GM18907 (cell line): ENCODE measurements around the gene ACSL5.

ENCODE experiments used
- ATAC-seq: cut with Tn5 transposase; IDR thresholded peaks from one replicate; pipeline ENCODE4 v1.9.1; 2021; ENCODE audit warnings: mild to moderate bottlenecking, moderate library complexity; ENCODE audit not compliant: unreplicated experiment

Gene ACSL5, protein sequence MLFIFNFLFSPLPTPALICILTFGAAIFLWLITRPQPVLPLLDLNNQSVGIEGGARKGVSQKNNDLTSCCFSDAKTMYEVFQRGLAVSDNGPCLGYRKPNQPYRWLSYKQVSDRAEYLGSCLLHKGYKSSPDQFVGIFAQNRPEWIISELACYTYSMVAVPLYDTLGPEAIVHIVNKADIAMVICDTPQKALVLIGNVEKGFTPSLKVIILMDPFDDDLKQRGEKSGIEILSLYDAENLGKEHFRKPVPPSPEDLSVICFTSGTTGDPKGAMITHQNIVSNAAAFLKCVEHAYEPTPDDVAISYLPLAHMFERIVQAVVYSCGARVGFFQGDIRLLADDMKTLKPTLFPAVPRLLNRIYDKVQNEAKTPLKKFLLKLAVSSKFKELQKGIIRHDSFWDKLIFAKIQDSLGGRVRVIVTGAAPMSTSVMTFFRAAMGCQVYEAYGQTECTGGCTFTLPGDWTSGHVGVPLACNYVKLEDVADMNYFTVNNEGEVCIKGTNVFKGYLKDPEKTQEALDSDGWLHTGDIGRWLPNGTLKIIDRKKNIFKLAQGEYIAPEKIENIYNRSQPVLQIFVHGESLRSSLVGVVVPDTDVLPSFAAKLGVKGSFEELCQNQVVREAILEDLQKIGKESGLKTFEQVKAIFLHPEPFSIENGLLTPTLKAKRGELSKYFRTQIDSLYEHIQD

DNA sequence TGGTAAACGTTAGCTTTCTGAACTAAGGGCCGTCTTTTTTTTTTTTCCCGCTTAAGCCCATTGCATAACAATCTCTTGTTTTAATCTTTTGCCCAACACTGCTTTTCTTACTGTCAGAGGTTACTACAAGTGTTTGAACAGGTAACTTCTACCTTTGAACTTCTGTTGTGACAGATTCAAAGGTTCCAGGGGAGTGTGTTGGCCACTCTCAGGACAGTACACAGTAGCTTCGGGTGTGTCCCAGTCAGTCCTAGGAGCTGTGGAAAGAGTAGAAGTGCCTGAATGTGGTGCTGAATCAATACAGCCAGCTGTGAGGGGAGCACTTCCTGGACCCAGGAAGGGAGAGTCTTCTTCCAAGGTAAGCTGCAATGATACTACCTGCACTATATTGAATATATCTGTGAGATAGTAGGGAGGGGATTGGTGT is at the start of gene ACSL5:
TSS of gene ACSL5 (plus strand) at position 205 of the 427 bp plus-strand sequence. CDS start 20,831 bp downstream, outside the sequence.
- ATAC-seq: no peak

DNA sequence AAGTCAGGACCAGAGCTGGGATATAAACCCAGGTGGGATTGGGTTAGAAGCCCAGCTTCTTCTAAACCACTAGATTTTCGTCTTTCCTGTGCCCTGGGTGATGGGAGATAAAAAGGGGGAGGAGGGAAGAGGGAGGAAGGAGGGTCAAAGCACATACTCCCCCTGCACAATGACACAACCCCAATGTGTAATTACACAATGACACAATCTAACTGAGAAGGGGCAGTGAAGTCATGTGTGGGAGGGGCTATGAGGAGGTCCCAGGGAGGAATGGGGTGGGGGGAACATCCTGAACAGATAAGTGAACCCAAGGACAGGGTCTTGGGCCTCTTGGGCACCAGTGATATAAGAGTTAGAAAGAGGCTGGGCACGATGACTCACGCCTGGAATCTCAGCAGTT is 46.2 kb upstream of the ACSL5 start:
- ATAC-seq: no peak

DNA sequence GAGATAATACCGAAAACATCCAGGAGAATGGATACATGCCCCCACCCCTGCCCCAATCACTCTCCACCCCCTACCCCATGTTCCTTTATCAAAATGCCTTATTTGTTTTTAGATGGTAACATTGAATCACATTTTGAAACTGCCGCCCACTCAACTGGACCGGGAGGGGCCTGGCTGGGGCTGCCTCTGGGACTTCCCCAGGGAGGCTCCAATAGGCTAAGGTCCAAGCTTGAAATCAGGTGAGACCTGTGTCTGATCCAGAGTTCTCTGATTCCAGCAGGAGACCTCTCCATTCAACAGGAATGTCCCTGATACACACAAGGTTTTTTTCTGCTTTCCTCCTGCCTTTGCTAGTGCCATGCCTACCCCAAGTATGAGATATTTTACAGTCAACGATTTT is 43.8 kb upstream of the ACSL5 start:
- no peak for ATAC-seq

DNA sequence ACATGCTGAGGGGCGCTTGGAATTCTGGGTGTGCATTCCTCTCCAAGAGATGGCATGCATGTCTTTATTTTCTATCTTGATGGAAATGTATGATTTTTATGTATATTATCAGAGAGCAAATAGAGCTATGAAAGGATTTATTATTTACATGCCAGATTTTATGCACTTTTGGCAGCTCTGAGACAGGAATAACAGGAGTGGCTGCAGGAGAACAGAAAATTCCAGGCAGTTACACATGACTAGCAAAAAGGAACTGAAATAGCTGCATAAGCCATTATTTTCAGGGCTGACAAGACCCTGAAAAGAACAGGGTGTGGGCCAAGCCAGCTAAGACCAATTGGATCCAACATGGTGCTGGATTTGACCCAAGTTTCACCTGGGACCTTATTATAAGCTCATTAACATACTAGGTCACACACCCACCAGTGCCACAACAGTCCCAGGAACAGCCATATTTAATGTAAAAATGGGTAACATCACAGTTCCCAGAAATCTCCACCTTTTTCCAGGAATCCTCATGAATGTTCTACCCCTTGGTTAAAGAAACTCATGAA is 43.2 kb upstream of the ACSL5 start:
- ATAC-seq: no peak

DNA sequence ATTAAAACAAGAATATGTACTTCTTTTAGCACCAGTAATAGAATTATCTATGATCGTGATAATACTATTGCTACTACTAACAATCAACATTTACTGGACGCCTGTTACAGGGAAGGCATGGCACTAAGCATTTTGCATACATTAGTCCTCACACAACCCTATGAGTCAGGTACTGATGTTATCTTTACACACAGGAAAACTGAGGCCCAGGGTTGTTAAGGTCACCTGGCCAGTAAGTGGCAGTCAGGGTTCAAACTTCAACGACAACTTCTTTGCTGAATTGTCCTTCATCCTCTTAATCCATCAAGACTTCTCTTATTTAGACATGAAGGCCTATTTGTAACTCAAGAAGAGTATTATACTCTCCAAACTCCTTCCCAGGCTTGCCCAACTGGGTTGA is 41.9 kb upstream of the ACSL5 start:
- ATAC-seq: no peak

DNA sequence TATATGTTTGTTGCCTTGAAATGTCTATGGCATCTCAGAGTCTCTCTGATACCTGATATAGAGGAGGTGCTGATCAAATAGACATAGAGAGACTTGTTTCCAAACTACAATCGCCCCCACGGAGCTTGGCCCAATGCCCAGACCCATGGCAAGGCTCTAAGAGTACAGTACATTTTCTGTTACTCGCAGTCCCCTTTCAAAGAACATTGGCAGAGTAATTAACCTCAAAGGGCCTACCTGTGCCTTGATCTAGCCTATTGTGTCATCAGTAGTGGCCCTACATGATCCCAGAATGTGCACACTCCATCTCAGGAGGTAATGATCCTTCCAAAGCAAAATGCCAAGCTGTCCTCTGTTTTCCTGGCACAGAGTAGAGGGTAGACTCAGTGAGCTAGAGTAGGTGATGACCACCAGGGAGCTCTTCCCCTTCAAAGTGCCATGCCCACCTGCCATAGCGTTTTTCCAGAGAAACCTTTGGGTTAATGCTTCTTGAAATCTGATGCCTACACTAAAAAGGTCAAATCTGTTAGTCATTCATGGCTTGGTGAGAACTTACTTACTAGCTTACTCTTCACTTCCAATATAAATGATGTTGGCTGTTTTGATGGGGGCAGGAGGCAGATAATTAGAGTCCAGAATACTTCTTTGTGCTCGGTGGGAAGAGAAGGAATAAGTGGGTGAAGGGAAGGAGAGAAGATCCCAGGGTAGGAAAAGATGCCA is 41.2 kb upstream of the ACSL5 start:
- ATAC-seq: no peak

DNA sequence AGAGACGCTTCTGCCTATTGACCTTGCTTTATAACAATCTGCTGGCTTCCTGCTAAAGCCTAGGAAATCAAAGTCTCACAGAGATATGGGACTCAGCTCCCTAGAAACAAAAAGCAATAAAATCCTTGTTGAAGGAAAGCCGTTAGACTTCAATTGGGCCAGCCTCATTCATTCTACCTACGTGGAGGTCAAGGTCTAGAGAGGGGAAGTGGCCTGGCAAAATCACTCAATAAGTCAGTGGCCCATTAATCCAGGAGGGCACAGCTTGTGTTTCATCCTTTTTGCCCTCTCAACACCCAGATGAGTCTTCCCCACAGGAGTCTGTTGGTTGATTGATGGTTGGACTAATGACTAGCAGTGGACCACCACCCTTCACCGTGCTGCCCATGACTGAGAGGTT is 40.5 kb upstream of the ACSL5 start:
- ATAC-seq: no peak

DNA sequence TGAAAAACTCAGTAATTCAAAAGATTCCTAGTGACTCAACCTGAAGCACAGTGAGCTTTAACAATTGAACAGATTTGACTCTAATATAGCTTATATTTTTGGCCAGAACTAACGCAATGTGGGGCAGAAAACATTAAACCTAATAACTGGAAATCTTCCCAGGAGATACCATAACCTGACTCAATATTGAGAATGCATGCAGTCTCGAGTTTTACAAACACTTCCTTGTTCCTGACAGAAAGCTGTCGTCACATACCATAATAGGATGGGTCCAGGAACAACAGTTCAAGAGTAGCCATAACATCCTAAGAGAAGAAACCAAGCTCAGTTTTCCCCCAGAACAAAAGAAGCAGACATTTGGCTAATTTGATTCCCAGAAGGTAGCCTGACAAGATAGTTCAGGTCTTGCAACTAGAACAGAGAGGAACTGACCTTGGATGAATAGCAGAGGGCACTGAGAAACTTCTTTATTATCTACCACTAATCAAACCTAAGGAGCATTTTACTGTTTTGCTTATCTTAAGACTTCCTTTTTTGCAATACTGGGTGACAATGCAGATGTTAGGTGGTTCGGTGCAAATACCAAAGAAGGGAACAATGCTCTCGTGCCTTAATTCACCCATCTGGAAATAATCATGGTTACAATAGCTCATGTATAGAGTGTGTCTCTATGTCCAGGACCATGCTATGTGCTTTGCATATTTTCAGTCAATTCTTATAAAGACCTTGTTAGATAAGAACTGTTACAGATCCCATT is 38.6 kb upstream of the ACSL5 start:
- no peak for ATAC-seq

DNA sequence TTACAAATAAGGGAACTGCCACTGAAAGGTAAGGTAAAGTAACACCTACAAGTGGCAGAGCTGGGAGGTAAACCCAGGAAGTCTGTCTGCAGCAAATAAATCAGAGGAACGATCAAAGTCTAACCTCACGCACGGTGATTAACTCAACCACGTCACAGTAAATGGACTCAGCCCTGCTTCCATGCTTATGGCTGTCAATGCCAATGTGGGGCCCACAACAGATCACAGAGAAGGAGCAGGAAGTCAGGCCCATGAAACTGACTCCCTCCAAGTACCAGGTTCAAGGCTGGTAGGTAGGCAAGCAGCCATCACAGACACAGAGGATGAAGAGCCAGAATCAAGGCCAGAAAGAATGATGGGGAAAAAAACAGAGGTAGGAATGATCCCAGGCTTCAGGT is 38.0 kb upstream of the ACSL5 start:
- ATAC-seq: no peak

DNA sequence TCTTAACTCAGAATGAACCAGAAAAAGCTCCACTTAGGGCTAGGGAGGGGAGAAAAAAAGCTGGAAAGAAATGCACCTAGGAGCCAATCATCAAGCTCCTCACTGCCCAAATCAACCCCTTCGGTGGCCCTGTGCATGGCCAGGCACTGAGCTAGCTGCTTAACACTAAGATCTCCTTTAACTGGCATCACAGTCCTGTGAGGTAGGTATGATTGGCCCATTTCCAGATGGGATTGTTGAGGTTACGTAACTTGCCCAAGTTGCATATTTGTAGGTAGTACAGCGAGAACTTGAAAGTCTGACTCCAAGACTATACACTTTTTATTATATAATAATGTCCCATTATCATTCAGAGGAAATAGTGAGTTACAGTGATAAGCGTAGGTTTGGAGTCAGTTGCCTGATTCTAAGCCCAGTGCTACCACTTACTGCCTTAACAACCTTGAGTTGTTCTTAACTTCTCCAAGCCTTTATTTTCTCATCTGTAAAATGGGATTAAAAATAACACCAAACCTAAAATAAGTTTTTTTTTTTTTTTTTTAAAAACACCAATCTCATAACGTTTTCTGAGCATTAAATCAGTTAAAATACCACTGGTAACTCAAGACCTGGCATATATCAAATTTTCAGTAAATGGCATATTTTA is 37.2 kb upstream of the ACSL5 start:
- no peak for ATAC-seq

DNA sequence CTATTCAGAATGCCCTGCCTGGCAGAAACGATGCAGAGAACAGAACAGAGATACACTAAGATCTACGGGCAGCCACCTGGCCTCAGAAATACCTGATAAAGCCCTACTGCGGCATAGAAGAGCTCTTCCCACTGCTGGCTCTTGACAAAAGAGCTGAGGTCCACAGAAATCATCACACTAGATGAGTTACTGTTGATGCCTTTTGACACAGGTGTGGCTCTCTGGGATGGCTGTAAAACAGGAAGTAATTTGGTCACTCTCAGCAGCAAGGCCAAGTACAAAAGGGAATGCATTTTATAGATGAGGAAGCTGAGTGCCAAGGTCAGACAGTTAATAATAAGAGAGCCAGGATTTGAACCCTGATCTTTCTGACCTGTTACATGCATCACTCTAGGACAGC is 35.0 kb upstream of the ACSL5 start:
- no peak for ATAC-seq

DNA sequence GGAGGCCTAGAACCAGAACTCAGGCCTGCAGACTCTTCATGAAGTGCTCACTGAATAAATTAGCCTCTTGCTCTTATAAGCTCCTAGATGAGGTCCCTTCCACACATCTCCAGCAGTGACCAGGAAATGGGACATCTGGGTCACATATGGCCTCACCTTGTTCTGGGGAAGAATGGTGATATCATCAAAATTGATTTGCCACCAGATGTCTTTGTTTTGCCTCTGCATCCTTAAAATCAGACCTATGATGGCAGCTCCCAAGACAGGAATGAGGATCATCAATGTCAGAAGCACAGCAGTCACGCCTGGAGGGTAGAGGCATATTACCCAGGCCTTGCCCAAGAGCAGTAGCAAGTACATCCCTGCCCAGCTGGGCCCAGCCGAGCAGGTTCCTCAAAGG is 33.3 kb upstream of the ACSL5 start:
- ATAC-seq: no peak

DNA sequence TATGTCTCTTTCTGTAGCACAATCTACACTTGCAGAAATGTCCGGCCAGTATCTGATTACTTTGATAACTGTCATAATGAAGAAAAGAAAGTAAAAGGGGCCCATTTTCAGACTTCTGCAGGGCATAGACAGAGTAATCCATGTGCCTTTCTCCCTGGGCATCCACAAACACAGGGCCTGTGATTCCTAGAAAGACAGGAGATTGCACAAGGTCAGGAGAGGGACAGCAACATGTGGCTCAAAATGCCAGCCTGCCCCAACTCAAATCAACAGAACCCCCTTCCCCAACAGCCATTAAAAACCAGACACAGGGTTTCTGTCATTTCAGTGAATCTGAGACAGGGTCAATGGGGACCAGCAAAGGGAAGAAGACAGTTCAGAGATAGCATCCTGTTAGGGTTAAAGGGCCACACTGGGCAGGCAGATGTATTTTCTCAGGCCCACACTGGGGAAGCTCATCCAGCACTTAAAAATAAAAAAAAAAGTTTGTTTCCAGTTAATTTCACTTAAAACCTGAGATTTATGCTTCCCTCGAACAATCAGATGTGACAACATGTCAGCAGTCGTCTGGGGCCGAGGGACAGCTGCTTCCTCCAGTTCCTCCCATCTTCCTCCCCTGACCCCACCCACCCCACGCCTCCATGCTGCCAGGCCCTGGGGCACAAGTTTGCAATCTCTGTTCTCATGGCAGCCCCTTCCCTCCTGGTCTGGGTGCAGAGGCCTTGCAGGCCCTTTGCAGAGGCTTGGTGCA is 30.7 kb upstream of the ACSL5 start:
- no peak for ATAC-seq

DNA sequence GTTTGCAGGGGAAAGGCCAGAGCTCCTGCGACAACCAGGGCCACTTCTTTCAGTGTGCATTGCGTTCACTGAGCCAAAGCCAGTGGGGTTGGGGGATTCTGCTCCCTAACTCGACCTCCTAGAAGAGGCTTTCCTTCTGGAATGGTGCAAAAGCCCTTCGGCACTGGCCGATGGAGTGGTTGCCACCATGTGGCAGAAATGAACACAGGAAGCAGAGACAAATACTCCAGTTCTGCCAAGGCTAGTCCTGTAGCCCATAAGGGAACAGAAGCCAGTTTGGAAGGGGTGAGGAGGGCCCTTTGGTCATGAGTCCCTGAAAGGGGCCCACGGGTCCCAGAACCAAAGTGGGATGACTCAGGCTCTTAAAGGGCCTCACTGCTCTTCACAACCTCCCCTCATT is 29.7 kb upstream of the ACSL5 start:
- no peak for ATAC-seq

DNA sequence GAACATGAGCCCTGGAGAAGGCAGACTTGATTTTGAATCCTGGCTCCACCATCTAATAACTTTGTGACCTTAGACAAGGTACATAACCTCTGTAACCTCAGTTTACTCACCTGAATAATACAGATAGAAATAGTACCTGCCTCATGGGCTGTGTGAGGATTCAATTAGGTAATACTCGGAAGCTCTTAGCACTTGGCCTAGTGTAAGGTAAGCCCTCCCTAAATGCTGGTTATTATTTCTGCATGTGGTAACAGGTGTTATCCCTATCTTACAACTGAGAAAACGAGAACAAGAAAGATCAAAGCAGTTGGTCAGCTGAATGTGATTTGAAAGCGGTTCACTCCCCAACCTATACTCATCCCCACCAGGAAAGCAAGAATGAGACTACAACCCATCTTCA is 28.7 kb upstream of the ACSL5 start:
- ATAC-seq: no peak

DNA sequence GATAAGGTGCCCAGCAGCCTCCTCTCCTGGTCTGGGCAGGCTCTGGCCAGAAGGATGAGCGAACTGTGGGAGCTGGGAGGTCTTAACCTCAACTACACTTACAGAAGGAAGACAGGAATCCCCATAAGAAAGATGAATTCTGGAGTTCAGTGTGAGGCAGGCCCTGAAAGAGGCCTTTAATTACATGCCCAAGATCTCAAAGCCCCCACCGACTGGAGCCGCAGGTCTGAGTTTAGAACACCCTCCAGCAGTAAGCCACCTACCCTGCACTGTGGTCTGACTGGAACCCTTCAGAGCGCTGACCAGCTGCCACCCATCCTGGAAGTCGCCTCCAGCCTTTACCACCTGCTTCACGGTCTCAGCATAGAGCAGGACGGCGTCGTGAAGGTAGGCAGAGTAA is 28.2 kb upstream of the ACSL5 start:
- no peak for ATAC-seq

DNA sequence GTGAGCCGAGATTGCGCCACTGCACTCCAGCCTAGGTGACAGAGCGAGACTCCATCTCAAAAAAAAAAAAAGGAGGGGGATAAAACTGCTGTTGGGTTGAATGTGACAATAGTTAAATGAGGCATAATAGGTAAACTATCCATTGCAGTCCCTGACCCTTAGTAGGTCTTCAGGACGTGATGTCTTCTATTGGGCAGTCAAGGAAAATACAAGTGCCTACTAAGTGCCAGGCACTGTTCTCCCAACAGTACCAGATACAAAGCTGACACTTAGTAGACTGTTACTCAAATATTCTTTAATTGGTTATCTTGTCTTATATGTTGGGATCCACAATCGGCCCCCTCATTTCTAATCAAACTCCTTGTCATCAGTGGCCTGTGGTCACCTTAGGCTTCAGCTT is 27.1 kb upstream of the ACSL5 start:
- ATAC-seq: no peak

DNA sequence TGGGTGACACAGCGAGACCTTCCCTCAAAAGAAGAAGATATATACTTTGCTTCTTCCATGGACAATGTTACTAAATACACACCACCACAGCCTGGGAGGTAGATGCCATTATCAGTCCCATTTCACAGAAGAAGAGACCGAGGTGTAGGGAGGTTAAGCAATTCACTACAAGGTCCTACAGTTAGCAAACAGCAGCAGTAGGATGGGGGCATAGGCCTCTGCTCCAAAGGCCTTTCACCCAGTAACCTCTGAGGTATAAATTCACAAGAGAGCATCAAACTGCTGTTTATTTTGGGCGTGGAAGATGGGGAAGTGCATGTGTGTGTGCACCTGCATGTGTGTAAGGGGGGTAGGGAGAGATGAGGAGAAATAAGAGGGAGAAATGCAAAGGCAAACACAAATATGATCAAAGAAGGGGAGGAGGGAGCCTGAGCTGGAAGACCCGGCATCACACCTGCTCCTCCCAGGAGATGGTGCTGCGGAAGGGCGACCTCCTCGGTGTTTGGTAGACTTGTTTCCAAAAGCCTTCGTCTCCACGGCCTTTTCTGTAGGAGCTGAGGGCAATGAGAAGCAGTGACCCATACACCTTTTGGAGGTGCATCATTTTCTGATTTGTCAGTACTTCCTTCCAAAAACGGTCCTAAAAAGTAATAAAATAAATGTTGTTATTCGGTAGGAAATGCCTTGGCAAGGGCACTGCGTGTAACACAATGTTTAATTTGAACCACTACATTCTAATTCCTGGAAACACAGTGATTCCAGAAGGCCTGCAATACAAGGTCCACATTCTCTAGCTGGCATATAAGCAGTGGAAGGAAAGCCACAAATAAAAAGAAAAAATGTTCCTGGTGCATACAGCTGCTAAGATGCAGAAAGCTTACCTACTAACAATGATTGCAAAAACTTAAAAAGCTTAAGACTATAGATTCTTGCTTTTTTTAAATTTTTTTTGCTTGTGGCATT is 25.9 kb upstream of the ACSL5 start:
- ATAC-seq: no peak
